Measurements from ENCODE around the gene DCK. TPM values are rescaled to one million over a fixed set of nuclear protein-coding genes. Genes with fewer than 3 reads are reported as not detected.

DCK gene
- total RNA-seq, 4 donors from 2014 or later: 6.3 to 17.2 (median 11.8) TPM

DNA sequence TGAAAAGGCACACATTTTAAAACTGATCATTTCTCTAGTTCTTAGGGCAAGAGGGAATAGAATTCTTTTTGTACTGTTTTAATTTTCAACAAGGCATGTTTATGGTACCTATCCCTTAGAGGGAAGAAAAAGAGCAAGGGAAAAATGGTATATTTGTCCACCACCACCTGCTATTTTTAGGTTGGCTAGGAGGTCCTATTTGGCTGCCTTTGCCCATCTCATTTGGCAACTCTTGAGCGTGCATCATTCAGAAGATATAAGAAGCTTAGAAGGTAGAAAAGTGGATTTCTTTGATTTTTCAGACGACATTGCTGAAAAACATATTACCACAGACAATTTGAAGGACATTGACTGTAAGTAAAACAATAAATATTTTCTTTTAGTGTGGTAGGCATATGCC lies 69.0 kb downstream of the DCK start:
- no peak for TF ChIP-seq POLR2A (IDR thresholded peaks at IDR 0.05)
- TF ChIP-seq, protein P1, sequence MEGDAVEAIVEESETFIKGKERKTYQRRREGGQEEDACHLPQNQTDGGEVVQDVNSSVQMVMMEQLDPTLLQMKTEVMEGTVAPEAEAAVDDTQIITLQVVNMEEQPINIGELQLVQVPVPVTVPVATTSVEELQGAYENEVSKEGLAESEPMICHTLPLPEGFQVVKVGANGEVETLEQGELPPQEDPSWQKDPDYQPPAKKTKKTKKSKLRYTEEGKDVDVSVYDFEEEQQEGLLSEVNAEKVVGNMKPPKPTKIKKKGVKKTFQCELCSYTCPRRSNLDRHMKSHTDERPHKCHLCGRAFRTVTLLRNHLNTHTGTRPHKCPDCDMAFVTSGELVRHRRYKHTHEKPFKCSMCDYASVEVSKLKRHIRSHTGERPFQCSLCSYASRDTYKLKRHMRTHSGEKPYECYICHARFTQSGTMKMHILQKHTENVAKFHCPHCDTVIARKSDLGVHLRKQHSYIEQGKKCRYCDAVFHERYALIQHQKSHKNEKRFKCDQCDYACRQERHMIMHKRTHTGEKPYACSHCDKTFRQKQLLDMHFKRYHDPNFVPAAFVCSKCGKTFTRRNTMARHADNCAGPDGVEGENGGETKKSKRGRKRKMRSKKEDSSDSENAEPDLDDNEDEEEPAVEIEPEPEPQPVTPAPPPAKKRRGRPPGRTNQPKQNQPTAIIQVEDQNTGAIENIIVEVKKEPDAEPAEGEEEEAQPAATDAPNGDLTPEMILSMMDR (IDR thresholded peaks at IDR 0.05 in 4 of 5, conservative IDR thresholded peaks at IDR 0.05 in 1 of 5): no peak
- in situ Hi-C loops (cut with MboI; ENCODE audit: low sequenced_read_pairs in 4 of 4) (no loop called here), intact Hi-C loops (cut with DNase I; ENCODE audit: low total_unique reads) (no loop called here)
- Histone ChIP-seq H3K36me3 (no peaks in the 10 kb centered on the region), H3K4me1 (no peaks in the 10 kb centered on the region), H3K9me3 (no peaks in the 10 kb centered on the region), H3K27me3 (no peaks in the 10 kb centered on the region), H3K27ac (no peak overlapping the region), H3K4me3 (no peak overlapping the region)
- ATAC-seq (no peak), DNase-seq (no peak)

DNA sequence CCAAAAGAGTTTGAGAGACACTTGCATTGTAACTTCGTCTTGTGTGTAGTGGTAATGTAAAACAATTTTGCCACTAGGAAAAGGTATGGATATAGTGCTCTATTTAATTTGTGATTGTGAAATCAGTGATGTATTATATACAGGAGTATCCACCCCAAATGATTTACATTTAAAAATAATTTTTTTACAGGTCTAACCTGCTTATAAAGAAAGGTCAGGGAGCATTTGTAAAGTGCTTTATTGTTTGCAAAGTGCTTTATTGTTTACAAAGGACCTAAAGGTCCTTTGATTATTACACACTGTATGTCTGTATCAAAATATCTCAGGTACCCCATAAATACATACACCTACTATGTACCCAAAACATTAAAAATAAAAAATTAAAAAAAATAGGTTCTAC lies 70.3 kb downstream of the DCK start:
- ATAC-seq (no peak), DNase-seq (no peak)
- H3K4me3 ChIP-seq: no peak overlapping the region
- intact Hi-C loops (cut with DNase I; ENCODE audit: low total_unique reads) (no loop called here), in situ Hi-C loops (cut with MboI; ENCODE audit: low sequenced_read_pairs in 4 of 4) (no loop called here)
- no peaks in the 10 kb centered on the region for H3K4me1 ChIP-seq
- H3K9me3 ChIP-seq: no peaks in the 10 kb centered on the region
- no peaks in the 10 kb centered on the region for H3K27me3 ChIP-seq
- TF ChIP-seq, protein P1 (IDR thresholded peaks at IDR 0.05 in 4 of 5, conservative IDR thresholded peaks at IDR 0.05 in 1 of 5): no peak
- no peak for TF ChIP-seq POLR2A (IDR thresholded peaks at IDR 0.05)
- H3K36me3 ChIP-seq: no peaks in the 10 kb centered on the region
- no peak overlapping the region for H3K27ac ChIP-seq

DNA sequence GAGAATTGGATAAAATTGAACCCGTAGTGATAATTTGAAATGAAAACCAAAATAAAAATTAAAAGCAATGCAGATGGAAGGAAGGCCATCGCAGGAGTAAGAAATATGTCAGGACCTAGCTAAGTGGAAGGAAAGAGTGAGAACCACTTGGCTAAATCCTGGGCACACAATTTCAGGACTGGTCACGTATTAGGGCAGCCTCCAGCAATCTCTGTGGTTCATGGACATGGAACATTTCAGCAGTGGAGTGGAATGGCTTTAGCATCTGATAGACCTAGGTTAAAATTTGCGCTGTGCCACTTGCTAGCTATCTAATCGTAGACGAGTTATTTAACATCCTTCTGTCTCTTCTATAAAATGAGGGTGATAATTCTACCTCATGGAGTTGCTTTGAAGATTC lies 71.1 kb downstream of the DCK start:
- H3K4me3 ChIP-seq: no peak overlapping the region
- H3K27me3 ChIP-seq: no peaks in the 10 kb centered on the region
- H3K4me1 ChIP-seq: no peaks in the 10 kb centered on the region
- no peak overlapping the region for H3K27ac ChIP-seq
- no peaks in the 10 kb centered on the region for H3K36me3 ChIP-seq
- no peaks in the 10 kb centered on the region for H3K9me3 ChIP-seq
- intact Hi-C loops (cut with DNase I; ENCODE audit: low total_unique reads) (no loop called here), in situ Hi-C loops (cut with MboI; ENCODE audit: low sequenced_read_pairs in 4 of 4) (no loop called here)
- DNase-seq (no peak), ATAC-seq (no peak)
- TF ChIP-seq POLR2A (IDR thresholded peaks at IDR 0.05): no peak
- TF ChIP-seq, protein P1 (IDR thresholded peaks at IDR 0.05 in 4 of 5, conservative IDR thresholded peaks at IDR 0.05 in 1 of 5): no peak

DNA sequence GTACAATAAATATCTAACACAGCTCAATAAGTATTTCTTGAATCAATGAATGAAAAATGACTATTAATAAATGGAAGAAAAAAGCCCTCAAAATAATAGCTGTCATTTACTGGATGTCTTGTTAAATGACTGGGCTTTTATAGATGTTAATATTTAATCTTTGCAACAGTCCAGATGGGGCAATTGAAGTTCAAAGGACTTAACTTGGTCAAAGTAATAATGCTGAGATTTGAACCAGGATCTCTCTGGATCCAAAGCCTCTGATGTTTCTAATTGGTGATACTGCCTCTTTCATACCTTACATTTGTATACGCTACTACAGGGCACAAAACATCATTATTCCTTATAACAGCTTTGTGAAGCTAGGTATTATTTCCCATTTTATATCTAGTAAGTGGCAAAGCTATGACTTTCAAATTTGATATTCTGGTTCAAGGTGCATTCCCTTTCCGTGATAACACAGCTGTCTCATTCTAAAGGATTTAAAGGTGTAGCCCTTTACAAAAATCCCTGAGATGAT lies 72.6 kb downstream of the DCK start:
- no peaks in the 10 kb centered on the region for H3K27me3 ChIP-seq
- no peak for ATAC-seq

More for the DNA sequence above, 72.6 kb downstream of the DCK start:
- in situ Hi-C loops (cut with MboI; ENCODE audit: low sequenced_read_pairs in 4 of 4): no loop called here
- Histone ChIP-seq H3K9me3 (no peaks in the 10 kb centered on the region), H3K36me3 (no peaks in the 10 kb centered on the region), H3K4me3 (no peak overlapping the region), H3K4me1 (no peaks in the 10 kb centered on the region), H3K27ac (no peak overlapping the region)
- TF ChIP-seq, protein P1 (IDR thresholded peaks at IDR 0.05 in 4 of 5, conservative IDR thresholded peaks at IDR 0.05 in 1 of 5): no peak
- no peak for TF ChIP-seq POLR2A (IDR thresholded peaks at IDR 0.05)
- DNase-seq: no peak
- intact Hi-C loops (cut with DNase I; ENCODE audit: low total_unique reads): no loop called here
